22Rv1 (cell line): ENCODE data around the gene IFNAR1.
"Not testable (repeated sequence)": the region's sequence is repeated elsewhere in the genome, so short reads cannot be mapped to it uniquely, and the experiment has no call there.

Experiments used
- H3K27ac ChIP-seq: fragments of 450-650 bp; 2 replicates; pipeline ENCODE4 v1.5.1; 2017
- CTCF ChIP-seq: fragments of 450-650 bp; IDR thresholded peaks from 2 replicates; pipeline ENCODE4 v1.5.1; 2017; ENCODE audit warnings: mild to moderate bottlenecking
- ZFX ChIP-seq: fragments of 450-650 bp; IDR thresholded peaks from 2 replicates; pipeline ENCODE4 v1.6.1; 2017; ENCODE audit warnings: antibody characterized with exemption, borderline replicate concordance

Gene IFNAR1

DNA sequence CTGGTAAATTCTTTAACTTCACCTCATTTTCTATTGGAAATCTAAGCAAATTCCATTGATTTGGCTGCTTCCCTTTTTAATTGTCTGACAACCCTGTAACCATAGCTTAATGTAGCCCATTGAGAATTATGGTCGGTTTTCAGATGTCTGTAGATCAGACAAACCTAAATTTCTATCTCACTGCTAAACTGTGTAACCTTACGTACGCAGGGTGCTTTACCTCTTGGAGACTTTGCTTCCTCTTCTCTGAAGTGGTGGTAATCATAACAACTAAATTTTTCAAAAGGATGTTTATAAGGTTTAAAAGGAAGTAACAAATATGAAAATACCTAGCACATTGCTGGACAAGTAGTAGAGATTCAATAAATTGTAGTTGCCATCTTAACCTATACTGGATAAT, 25.9 kb downstream of the IFNAR1 start:
- no peak for TF ChIP-seq ZFX
- no peak overlapping the region for H3K27ac ChIP-seq

DNA sequence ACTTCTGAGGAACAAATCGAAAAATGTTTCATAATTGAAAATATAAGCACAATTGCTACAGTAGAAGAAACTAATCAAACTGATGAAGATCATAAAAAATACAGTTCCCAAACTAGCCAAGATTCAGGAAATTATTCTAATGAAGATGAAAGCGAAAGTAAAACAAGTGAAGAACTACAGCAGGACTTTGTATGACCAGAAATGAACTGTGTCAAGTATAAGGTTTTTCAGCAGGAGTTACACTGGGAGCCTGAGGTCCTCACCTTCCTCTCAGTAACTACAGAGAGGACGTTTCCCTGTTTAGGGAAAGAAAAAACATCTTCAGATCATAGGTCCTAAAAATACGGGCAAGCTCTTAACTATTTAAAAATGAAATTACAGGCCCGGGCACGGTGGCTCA, 30.6 kb downstream of the IFNAR1 start:
- TF ChIP-seq ZFX (no peak), CTCF (no peak)
- H3K27ac ChIP-seq, result no peak overlapping the region

GRCh38 chr21:33355996-33356395, 31.2 kb downstream of the IFNAR1 start:
- no peak overlapping the region for H3K27ac ChIP-seq
- TF ChIP-seq CTCF, result no peak
- TF ChIP-seq ZFX, result no peak

DNA sequence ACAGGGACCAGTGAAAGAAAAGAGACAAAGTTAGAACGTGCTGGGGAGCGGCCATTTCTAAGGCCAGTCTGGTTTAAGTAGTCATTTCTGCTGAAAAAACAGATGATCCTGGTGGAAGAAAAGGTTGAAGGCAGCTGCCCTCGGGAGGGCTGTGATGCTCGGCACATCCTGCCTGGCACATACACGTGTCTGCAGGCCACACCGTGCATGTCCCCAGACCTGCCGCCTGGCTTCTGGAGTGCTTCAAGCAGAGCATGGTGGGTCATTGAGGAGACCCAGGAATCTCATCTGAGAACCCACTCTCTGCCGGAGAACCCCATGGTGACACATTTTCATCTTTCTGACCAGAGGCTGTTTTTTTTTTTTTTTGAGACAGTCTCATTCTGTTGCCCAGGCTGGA, 32.4 kb downstream of the IFNAR1 start:
- no peak overlapping the region for H3K27ac ChIP-seq
- TF ChIP-seq CTCF, result no peak
- TF ChIP-seq ZFX, result no peak

GRCh38 chr21:33359446-33359845, 34.7 kb downstream of the IFNAR1 start:
- TF ChIP-seq ZFX (no peak), CTCF (no peak)
- no peak overlapping the region for H3K27ac ChIP-seq

GRCh38 chr21:33360281-33360680, 35.5 kb downstream of the IFNAR1 start:
- TF ChIP-seq CTCF, result no peak
- TF ChIP-seq ZFX, result no peak
- H3K27ac ChIP-seq, result peak overlapping the region; percentile 90; the same call in 1 of the 2 replicates

DNA sequence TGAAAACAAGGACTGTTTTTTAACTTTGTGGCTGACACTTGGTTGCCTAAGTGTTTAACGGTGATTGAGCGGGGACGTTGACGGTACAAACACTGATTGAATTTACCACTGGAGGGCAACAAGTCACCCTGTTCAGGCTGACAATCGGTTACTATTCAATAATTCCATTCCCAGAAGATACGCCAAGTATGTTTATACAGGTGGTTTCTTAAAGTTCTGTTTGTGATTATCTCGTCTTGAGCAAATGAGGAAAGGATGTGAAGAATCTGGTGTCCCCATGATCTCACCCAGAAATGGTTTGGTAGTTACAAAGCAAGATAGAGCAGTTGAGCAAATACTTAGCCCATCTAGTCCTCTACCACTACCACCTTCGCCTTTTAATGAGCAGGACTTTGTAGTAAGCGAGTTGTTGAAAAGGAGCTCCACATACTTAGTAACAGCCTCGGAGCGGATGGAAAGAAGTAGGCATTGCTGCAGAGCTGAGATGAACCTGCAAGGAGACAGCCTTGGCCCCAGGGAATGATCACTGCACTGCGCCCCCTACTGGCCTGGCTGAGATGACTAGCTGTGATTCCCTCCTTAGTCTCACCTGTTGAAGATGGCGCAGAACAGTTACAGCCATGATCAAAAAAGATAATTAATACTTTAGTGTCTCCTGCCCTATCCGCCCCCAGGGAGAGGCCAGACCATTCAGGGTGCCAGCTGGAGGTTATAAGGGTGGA, 36.3 kb downstream of the IFNAR1 start:
- H3K27ac ChIP-seq, result peak overlapping the region; percentile 90
- TF ChIP-seq CTCF (peak; percentile 94), ZFX (no peak)

- TF ChIP-seq ZFX (no peak), CTCF (no peak)
- H3K27ac ChIP-seq, result peak overlapping the region; percentile 90
Measured at GRCh38 chr21:33362044-33362555, 37.3 kb downstream of the IFNAR1 start.

DNA sequence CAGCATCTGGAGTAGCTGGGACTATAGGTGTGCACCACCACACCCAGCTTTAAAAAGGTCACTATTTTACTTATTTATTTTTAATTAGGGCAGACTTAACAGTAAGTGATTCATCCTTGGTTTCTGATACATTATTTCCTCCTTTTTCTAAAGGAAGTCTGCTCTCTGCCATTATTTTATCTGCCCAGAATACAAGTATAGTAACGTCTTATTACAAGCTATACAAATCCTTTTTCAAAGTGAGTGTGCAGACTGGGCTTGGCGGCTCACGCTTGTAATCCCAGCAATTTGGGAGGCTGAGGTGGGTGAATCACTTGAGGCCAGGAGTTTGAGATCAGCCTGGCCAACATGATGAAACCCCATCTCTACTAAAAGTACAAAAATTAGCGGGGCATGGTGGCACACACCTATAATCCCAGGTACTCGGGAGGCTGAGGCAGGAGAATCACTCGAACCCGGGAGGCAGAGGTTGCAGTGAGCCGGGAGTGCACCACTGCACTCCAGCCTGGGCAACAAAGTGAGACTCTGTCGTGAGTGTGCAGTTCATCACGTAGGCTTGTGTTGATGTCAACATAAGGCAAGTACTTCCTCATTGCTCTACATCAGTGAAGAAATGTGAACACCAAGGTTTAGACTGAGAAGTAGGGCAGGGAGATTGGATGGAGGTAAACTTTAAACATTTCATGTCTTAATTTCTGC, 39.3 kb downstream of the IFNAR1 start:
- not testable (repeated sequence) for H3K27ac ChIP-seq
